Smooth muscle cell (in vitro differentiated cells): ENCODE data around the gene PLP1. TPM values are rescaled to one million over a fixed set of nuclear protein-coding genes. Genes with fewer than 3 reads are reported as not detected.
A peak's percentile ranks its signal among the peaks of the same experiment; 100 is the strongest.
"Not testable (repeated sequence)": the region's sequence is repeated elsewhere in the genome, so short reads cannot be mapped to it uniquely, and the experiment has no call there.

Experiments
- DNase-seq: peaks from one replicate; lab custom pipeline; 2025; ENCODE audit not compliant: unreplicated experiment; lab: John Stamatoyannopoulos, UW
- H2AFZ ChIP-seq: fragments of 200-600 bp; sonication (generic); 2 replicates; pipeline ENCODE4 v1.6.0; 2016; ENCODE audit warnings: antibody characterized with exemption, low read depth, mild to moderate bottlenecking
- H3F3A ChIP-seq: fragments of 200-600 bp; sonication (generic); 2 replicates; pipeline ENCODE4 v1.6.0; 2017; ENCODE audit warnings: antibody characterized with exemption, low read depth
- H3K27ac ChIP-seq: fragments of 200-600 bp; sonication (generic); 2 replicates; pipeline ENCODE4 v1.5.1; 2016; ENCODE audit warnings: low read depth, mild to moderate bottlenecking
- H3K27me3 ChIP-seq: fragments of 200-600 bp; sonication (generic); 2 replicates; pipeline ENCODE4 v1.6.1; 2016; ENCODE audit warnings: low read depth, mild to moderate bottlenecking
- H3K36me3 ChIP-seq: fragments of 200-600 bp; sonication (generic); 2 replicates; pipeline ENCODE4 v1.5.1; 2016; ENCODE audit warnings: low read depth
- H3K4me1 ChIP-seq: fragments of 200-600 bp; sonication (generic); 2 replicates; pipeline ENCODE4 v1.5.1; 2016; ENCODE audit warnings: low read depth
- H3K4me2 ChIP-seq: fragments of 200-600 bp; sonication (generic); 2 replicates; pipeline ENCODE4 v1.6.0; 2016; ENCODE audit warnings: mild to moderate bottlenecking
- H3K4me3 ChIP-seq: fragments of 200-600 bp; sonication (generic); 2 replicates; pipeline ENCODE4 v1.5.1; 2016; ENCODE audit warnings: mild to moderate bottlenecking
- H3K79me2 ChIP-seq: fragments of 200-600 bp; sonication (generic); 2 replicates; pipeline ENCODE4 v1.6.0; 2016; ENCODE audit warnings: low read depth, mild to moderate bottlenecking
- H3K9ac ChIP-seq: fragments of 200-600 bp; sonication (generic); 2 replicates; pipeline ENCODE4 v1.6.0; 2016; ENCODE audit warnings: low read depth
- H3K9me3 ChIP-seq: fragments of 200-600 bp; sonication (generic); replicated peaks from 2 replicates; pipeline ENCODE4 v1.5.1; 2016; ENCODE audit warnings: low read depth
- H4K20me1 ChIP-seq: fragments of 200-600 bp; sonication (generic); 2 replicates; pipeline ENCODE4 v1.6.0; 2016; ENCODE audit warnings: low read depth
- CTCF ChIP-seq: fragments of 200-600 bp; sonication (generic); IDR thresholded peaks from 2 replicates; pipeline ENCODE4 v1.5.1; 2017; ENCODE audit warnings: borderline replicate concordance, mild to moderate bottlenecking, antibody characterized with exemption; ENCODE audit not compliant: insufficient read depth, poor library complexity, severe bottlenecking
- WGBS: methylation state at CpG from one replicate; pipeline ENCODE4 v1.1.7; 2016; ENCODE audit warnings: low lambda C conversion rate; 5-methylcytosine and 5-hydroxymethylcytosine counted together
- polyA plus RNA-seq: library from polyadenylated mRNA; unstranded; fragments of >200 nt; fragmentation: Nextera tagmentation; extraction: Ambion mirVana; gene quantifications from 2 replicates; pipeline ENCODE4 v1.2.1, GENCODE V29; 2016
- total RNA-seq: library from RNA; depleted of rRNA; stranded (reverse); fragments of >200 nt; gene quantifications from 2 replicates; pipeline ENCODE4 v1.2.3, GENCODE V29; 2014

Gene PLP1
- total and polyA plus RNA-seq, 2 experiments from 2014 or later, result not detected

GRCh38 chrX:103817502-103817901 lies 40.9 kb downstream of the PLP1 start:
- H3K4me3 ChIP-seq, result no peak overlapping the region
- H3K27me3 ChIP-seq, result no peaks in the 10 kb centered on the region
- H3K27ac ChIP-seq, result no peak overlapping the region
- H3F3A ChIP-seq, result no peaks in the 10 kb centered on the region
- DNase-seq, result no peak
- no peak overlapping the region for H2AFZ ChIP-seq
- H3K79me2 ChIP-seq, result no peaks in the 10 kb centered on the region
- no peak overlapping the region for H3K4me2 ChIP-seq
- no peaks in the 10 kb centered on the region for H3K36me3 ChIP-seq
- no peak overlapping the region for H3K9ac ChIP-seq
- no peaks in the 10 kb centered on the region for H4K20me1 ChIP-seq
- peak; percentile 92 for TF ChIP-seq CTCF
- WGBS, result 18% methylated on average over 5 of the region's 5 CpGs
- no peaks in the 10 kb centered on the region for H3K4me1 ChIP-seq
- H3K9me3 ChIP-seq, result no peaks in the 10 kb centered on the region

GRCh38 chrX:103818842-103819619 lies 42.4 kb downstream of the PLP1 start:
- H3F3A ChIP-seq, result no peaks in the 10 kb centered on the region
- H3K9ac ChIP-seq, result no peak overlapping the region
- H3K9me3 ChIP-seq, result no peaks in the 10 kb centered on the region
- WGBS, result 73% methylated on average over 7 of the region's 7 CpGs
- no peak overlapping the region for H3K4me2 ChIP-seq
- H4K20me1 ChIP-seq, result no peaks in the 10 kb centered on the region
- no peaks in the 10 kb centered on the region for H3K27me3 ChIP-seq
- no peak overlapping the region for H3K4me3 ChIP-seq
- no peaks in the 10 kb centered on the region for H3K79me2 ChIP-seq
- TF ChIP-seq CTCF, result no peak
- no peaks in the 10 kb centered on the region for H3K4me1 ChIP-seq
- H3K27ac ChIP-seq, result no peak overlapping the region
- no peak overlapping the region for H2AFZ ChIP-seq
- DNase-seq, result no peak
- no peaks in the 10 kb centered on the region for H3K36me3 ChIP-seq

- H3K4me1 ChIP-seq, H3K9me3 ChIP-seq: not testable (repeated sequence)
- WGBS, result 96% methylated on average over 6 of the region's 6 CpGs
Measured at GRCh38 chrX:103820802-103821201, 44.2 kb downstream of the PLP1 start.

GRCh38 chrX:103823591-103823990 lies 47.0 kb downstream of the PLP1 start:
- Histone ChIP-seq H3K36me3 (no peaks in the 10 kb centered on the region), H3K4me3 (no peak overlapping the region), H3K79me2 (no peaks in the 10 kb centered on the region), H4K20me1 (no peaks in the 10 kb centered on the region), H3K27me3 (peaks cover 20% of the 10 kb centered on the region), H3K27ac (no peak overlapping the region), H3K4me2 (no peak overlapping the region), H3K4me1 (no peaks in the 10 kb centered on the region), H3F3A (no peaks in the 10 kb centered on the region), H3K9me3 (no peaks in the 10 kb centered on the region), H2AFZ (no peak overlapping the region), H3K9ac (no peak overlapping the region)
- no peak for TF ChIP-seq CTCF
- no peak for DNase-seq

More at GRCh38 chrX:103820802-103821201, 44.2 kb downstream of the PLP1 start:
- H3K36me3 ChIP-seq, DNase-seq, H3F3A ChIP-seq, H4K20me1 ChIP-seq, H2AFZ ChIP-seq, H3K79me2 ChIP-seq, H3K4me2 ChIP-seq, H3K9ac ChIP-seq, H3K27me3 ChIP-seq, H3K4me3 ChIP-seq, H3K27ac ChIP-seq: not testable (repeated sequence)
